ENCODE results near the gene SHISA6.

SHISA6 gene

DNA sequence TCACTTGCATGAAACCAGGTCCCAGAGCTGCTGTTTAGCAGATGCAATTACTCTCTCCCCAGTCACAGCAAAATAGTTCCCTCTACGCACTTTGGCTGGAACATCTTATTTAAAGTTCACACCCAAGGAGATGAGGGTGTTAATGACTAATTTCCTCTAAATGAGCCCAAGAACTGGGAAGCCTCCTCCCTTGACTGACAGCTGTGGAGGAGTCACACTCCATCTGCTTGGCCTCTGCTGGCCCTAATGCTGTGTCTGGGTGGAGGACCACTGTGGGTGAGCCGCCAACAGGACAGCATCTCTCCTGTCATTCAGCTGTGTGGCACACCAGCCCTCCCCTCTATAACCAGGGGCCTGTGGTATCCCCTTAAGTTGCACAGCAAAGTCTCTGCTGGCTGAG, 115.4 kb downstream of the SHISA6 start:
- no peak for DNase-seq

DNA sequence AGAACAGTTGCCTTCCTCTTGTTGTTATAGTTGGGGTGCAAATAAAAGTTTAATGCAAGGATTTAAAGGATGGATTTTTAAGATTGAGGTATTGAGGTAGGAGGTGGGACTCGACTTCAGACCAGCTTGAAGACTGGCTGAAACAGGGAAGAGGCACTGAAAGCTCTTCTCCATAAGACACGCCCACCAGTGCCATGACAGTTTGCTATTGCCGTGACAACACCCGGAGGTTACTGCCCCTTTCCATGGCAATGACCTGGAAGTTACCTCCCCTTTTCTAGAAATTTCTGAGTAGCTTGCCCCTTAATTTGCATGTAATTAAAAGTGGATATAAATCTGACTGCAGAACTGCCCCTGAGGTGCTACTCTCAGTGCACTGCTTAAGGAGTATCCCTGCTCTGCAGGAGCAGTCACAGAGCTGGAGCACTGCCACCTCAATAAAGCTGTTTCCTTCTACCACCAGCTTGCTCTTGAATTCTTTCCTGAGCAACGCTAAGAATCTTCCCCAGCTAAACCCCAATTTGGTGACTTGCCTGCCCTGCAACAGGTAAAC, 122.6 kb downstream of the SHISA6 start:
- DNase-seq, result no peak

DNA sequence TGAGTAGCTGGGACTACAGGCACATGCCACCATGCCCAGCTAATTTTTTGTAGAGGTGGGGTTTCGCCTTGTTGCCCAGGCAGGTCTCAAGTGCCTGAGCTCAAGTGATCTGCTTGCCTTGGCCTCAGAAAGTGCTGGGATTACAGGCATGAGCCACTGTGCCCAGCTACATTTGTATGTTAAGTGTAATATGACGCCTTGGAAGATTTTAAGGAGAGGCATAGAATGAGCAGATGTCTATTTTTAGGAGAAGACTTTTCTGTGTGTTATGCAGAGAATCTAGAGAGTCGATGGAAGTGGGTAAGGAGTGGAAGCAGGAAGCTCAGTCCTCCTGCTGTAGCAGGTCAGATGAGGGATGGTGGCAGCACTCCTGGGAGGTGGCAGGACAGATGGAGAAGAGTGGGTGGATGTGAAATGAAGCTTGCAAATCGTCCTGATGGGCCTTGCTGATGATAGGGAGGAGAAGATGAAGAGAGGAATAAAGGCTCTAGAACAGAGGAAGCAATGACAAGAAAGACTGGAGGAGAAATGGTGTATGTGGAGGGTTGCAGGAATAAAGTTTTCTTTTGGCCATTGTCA, 125.3 kb downstream of the SHISA6 start:
- DNase-seq, result no peak

DNA sequence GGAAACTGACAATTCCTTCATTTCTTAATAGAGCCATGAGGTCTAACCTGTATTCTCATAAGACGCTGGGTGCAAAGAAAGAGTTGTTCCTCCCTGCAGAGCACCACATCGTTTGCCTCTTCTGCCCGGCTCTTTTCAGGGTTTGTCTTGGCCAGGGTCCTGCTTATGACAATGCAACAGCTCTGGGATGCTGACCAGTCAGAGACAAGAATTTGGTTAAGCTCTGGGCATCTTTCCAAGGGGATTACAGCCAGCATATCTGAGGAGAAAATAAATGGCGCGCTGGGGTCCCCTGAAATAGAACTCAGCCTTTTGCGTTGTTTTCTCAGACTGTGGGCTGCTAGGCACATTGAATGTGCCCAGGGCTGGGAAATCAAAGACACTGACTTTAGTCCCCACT, 128.6 kb downstream of the SHISA6 start:
- DNase-seq, result no peak

DNA sequence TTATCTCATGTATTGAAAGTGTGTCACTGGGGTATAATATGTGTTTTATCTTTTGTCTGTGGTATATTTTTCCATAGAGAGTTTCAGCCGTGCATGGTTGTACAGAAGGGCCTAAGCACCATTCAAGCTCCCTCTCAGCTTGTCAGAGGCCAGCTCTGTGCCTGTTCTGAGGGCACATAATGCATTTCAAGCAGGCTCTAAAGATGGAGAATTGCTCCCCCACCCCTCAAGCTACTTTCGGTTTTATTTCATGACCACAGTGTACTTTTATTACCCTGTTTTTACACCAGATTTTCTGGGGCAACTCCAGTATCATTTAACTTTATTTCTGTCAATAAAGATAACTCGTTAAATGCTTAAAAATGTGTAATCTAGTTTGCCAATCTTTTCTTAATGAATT, 131.7 kb downstream of the SHISA6 start:
- no peak for DNase-seq

DNA sequence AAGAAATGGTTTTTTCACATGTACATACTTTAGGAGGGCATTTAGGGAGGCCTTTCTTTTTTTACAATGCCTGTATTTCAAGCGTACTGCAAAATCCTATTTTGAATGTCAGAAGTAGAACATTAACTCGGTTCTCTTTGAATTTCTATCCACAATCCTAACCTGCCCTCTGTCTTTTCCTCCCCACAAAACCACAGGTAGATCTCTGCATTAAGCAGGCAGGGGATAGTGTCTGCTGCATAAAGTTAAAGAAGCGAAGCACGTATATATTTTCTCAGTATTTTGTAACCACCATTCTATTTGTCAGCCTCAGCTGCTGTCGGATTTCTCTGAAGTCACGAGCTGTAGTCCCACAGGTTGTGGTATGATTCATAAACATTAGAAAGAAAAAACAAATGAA, 137.5 kb downstream of the SHISA6 start:
- no peak for DNase-seq

DNA sequence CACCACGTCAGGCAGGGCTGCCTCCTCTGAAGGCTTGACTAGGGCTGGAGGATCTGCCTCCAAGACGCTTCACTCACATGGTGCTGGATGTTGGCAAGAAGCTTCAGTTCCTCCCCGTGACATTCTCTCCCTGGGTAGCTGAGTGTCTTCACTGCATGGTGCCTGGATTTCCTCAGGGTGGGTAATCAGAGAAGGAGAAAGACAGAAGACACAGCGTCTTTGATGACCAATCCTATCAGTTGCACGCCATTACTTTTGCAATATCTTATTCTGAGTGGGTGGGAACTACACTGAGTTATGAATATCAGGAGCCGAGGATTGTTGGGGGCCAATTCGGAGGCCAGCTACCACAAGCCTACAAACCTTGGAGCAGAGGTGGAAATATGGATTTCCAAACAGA, 139.7 kb downstream of the SHISA6 start:
- no peak for DNase-seq

DNA sequence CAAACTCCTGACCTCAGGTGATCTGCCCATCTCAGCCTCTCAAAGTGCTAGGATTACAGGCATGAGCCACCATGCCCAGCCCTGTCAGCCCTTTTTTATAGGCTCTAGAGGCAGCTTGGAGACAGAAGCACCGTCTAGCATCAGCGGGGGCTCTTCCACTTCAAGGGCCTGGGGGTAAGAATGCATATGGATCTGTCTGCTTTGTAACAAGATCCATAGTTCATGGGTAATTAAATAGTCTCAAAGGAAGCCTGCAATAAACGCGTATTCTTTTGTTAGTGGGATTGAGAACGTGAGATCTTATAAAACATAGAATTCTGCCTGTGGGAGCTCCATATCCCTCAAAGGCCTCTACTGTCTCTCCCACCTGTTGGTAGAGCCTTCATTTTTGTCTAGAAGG, 142.1 kb downstream of the SHISA6 start:
- DNase-seq, result no peak

DNA sequence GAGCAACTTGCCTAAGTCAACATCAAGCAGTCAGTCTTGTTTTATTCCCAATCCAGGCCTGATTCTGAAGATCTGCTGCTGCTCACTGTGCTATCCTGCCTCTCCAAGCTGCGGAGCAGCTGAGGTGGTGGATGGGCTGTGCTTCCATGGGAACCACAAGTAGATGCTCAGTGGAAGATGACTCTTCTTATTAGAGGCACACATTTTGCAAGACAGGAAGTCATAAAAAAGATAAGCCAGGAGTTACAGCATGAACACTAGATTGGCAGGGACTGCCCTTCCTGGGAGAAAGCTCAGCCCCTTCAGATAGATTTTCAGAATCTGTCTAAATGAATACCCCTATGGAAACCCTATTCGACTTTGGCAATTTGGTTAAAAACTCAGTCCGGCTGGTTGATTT, 143.1 kb downstream of the SHISA6 start:
- no peak for DNase-seq

DNA sequence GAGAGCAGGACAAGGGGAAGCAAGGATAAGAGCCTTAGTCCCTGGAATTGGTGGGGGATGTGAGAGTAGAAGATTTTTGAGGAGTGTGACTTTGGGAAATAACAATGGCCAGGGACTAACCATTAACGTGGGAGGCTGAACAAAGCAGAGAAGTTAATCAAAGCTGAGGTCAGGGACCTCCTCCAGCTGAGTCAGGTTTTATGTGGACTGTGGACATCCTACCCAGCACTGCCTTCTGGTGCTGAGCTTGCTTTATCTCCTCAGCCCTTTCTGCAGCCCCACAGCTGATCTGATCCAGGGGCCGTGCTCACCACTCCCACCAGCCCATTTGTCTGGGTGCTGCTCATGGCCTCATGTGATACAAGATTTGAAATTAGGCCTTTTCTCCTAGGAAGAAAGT, 146.6 kb downstream of the SHISA6 start:
- DNase-seq, result no peak

DNA sequence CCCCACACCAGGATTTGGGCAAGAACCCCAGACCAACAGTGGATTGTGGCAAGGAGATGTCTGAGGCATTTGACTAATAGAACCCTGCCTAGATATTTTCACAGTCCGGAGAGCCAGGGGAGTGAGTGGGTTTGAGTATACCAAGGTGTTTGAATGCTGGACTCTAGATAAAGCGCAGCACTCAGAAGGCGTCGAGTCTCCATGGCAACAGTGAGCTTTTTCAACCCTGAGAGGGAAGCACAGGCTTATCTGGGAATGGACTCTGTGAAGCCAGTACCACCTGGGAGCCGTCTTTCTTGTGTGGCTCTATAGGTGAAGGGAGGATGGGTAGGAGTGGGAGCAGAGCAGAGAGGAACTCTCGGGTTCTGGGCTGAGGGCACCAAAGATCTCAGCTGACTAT, 147.0 kb downstream of the SHISA6 start:
- no peak for DNase-seq

DNA sequence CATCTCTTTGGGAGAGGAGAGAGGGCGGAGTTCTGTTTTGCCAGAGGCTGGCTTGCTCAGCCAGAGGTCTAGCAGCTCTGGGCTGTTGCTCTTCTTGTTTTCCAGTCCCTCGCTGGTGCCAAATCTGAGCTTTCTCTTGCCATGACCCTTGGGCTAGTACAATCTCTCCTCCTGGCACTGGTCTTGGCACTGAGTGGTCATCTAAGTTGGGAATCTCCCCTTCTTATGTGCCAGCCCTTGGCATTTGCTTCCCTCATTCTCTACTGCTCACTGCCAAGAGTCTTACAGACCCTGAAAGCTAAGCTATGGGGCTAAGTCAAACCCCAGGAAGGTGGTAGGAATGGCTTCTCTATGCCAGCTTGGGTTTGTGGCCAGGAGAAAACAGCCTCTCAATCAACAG, 148.6 kb downstream of the SHISA6 start:
- no peak for DNase-seq

DNA sequence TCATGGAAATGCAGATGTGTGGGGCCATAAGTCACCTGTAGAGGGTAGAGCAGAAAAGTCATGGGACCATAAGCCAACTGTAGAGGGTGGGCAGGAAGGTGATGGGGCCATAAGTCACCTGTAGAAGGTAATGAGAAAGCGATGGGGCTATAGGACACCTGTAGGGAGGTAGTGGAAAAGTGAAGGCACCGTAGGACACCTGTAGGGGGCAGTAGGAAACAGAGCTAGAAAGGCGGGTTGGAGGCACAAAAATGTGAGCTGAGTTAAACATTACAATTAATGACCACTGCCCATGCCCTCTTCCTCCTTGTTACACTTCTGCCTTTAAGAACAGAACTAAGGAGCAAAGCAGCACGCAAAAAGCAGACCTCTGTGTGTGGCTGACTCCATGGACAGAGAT, 150.1 kb downstream of the SHISA6 start:
- DNase-seq, result no peak

DNA sequence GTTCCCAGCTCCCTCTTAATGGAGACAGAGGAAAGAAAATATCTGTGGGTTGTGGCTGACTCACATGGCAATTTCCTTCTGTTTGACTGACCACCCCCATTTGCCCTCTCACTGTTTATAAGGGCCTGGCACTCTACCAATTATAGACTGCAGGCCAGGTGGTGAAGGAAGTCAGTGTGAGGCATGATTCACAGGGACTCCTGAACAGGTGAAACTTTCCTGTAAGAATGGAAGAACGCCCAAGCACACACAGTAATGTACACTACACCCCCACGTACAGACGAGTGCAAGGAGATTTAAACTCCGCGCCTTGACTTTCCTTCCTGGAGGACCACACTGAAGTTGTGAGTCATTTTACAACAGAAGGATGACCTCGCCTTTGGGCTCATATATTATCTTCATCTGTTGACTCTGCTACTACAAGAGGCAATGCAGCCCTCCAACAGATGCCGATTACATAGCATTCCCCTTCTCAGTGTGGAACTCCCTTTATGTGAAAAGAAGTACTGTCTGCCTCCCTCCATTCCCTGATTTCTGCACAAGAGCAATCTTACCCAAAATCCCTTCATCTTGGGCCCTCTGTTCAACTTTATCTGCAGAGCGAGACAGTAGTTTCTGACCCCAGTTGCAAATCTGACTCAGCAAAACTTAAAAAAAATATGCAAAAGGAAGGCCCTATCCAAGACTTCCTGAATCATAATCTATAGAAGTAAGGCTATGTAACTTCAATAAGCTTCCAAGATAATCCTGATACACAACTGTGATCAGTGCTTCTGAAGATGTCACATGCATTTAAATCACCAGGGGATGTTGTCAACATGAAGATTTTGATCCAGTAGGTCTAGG, 163.6 kb downstream of the SHISA6 start:
- DNase-seq, result no peak

DNA sequence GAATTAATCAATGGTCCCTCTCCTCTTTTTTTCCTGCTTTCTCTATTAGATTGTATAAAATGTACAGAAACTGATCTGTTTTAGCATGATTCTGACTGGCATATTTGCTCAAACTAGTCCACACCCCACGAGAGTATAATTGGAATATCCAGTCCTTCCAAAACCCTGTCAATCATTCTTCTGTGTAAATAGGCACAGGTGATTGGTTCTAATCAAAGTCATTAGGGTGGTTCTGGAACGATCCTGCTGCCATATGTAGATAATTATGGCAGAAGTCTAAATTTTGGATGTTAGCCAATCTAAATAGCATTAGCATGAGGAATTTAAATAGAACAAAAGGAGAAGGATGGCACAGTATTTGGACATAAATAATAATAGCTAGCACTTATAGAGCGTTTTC, 165.7 kb downstream of the SHISA6 start:
- no peak for DNase-seq

DNA sequence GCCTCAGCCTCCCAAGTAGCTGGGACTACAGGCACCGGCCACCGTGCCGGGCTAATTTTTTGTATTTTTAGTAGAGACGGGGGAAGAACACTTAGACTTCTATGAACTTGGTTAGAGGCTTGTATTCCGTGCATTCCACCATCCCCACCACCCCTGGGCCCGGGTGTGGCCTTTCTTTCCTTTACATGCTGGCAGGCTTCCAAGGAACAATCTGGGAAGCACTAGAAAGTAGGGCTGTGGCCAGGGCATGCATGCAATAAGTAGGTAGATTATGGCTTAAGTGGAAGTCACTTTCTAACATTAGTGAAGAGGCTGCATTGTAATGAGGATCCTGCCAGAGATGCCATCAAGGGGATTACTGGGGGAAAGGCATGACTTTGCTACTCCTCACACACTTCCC, 171.6 kb downstream of the SHISA6 start:
- no peak for DNase-seq

DNA sequence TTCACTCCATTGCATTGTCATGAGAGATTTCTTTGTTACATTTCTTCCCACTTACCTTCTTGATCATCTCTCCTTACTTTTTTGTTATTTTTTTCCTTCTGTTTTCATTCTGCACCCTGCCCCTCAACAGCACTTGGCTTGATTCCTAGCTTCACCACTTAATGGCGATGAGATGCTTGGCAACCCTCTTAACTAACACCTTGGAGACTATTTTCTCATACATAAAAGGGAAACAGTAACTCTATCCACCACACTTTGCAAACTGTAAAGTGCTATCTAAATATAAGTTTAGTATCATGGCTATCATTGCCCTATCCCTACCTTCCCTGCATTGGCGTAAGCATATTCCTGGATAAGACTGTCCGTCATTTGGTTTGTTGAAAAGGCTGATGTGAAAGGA, 177.3 kb downstream of the SHISA6 start:
- no peak for DNase-seq

DNA sequence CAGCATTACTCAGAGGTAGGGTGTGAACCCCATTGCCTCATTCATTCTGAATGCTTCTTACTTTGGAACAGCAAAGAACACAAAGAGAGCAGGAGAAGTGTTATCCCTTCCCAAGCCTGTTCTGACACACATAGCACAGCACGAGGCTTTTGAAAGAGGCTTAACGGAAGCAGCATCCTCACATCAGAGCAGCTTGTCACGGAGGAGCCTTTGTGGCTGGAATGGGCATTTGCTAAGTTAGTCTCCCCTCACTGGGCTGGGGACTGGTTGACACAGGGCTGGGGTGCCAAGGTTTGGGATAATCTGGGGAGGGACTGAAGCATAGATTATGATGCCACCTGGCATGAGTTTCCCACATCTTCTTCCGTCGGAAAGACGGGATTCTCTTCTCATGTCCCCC, 189.7 kb downstream of the SHISA6 start:
- no peak for DNase-seq

DNA sequence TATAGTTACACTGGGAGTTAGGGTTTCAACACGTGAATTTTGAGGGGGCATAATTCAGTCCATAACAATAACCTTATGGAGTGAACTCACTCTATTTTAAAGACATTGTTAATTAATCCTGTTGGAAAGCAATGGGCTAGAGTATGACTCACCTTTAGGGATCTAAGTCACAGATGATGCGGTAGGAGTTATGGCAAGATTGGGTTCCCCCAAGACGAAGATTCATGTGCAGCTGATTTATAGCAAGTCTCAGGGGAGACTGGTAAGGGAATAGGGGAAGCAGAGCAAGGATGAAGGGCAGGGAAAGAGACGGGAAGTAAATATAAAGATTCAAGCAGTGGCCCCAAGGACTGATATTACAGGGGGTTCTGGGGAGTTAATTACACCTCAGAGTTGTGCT, 197.7 kb downstream of the SHISA6 start:
- DNase-seq, result no peak

DNA sequence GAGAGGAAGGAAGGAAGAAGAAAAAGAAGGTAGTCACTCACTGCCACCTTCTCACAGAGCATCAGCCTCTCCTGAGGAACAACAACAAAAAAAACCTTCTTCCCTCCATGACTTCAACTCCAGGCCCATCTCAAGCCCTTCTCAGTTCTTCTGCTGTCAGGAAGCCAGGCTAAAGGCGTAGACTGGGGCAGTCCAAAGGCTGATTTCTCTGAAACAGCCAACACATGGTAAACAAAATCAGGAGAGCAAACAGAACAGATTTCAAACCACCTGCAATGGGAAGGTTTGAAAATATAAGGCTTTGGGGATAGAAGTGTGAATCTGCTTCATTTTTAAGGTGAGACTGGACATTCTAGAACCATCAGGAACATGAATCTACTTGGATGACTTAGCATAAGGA, 200.0 kb downstream of the SHISA6 start:
- DNase-seq, result no peak

DNA sequence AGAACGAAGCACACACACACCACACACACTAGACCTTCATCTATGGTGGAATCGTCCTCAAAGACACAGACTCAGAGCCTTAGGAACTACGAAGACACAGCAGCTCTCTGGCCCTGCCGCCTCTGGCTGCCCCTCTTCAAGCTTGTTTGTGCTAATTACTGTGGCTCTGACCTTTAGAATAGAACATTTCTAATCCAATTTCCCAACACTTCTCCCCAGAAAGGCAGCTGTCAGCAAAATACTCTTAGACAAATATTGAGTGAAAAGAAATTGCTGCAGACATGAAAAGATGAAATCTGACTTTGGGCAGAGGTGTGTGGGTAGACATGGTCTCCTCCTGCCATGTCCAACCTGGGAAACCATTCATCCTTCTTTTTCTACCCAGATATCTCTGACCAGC, 205.3 kb downstream of the SHISA6 start:
- no peak for DNase-seq

DNA sequence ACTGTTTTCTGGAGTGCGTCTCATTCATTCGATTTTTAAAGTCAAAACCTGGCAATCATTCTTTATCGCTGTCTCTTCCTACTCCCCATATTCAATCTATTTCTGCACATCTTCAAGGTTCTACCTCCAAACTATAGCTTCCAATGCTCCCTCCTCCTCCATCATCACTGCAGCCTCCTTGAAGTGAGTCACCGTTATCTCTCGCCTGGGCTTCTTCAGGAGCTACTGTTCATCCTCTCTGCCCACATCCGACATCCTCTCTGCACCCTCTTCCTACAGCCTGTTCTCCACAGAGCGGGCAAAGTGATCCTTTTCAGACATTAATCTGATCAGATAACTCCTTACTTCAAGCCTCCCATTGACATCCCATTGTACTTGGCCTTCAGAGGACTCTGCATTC, 213.1 kb downstream of the SHISA6 start:
- DNase-seq, result no peak

DNA sequence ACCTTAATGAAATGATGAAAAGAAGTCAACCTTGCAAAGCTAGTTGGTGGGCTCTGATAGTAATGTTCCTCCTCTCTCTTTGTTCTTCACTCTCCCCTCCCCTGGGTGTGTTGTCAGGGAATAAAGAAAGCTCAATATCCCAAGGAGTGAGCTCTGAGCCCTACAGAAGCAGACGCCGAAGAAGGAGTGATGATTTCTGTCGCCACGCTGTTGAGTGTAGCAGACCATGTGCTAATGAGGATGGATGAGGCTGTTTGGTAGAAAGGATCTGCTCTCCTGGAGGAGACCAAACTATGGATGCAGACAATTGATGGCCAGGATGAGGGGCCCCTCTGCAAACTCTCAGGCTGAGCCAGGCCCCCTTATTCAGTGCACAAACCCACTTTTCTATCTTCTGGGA, 217.3 kb downstream of the SHISA6 start:
- DNase-seq, result no peak

DNA sequence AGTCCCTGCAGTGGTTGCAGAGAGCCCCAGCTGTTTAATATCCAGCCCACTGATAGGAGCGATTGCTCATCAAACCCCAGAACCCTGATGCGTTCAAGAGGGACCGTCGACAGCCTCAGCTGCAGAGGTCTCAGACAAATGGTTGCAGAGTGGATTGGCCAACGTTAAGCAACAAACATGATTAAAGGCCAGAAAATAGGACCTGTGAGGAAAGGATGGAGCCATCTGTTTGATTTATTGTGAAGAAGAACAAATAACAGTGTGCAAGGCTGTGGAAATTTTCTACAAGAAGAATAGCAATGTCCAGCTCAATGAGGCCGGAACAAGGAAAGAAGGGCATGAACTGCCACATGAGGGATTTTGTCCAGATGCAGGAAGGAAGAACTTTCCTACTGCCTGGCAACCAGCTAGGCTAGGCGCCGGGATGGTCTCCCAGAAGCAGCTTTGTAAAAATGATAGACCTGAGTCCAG, 218.9 kb downstream of the SHISA6 start:
- no peak for DNase-seq
